CD4-positive, alpha-beta T cell treated with Interleukin-4 for 4 hours (primary cell): ENCODE results near the gene PLCG2.

Source experiments
- DNase-seq: peaks from one replicate; pipeline ENCODE4 v3.0.0-alpha.2; 2020

PLCG2 gene

GRCh38 chr16:81881228-81881627 lies 102.1 kb downstream of the PLCG2 start:
- DNase-seq, result no peak

- no peak for DNase-seq
These were observed 103.5 kb downstream of the PLCG2 start for GRCh38 chr16:81882559-81882958.

GRCh38 chr16:81883235-81883634 lies 104.1 kb downstream of the PLCG2 start:
- no peak for DNase-seq

GRCh38 chr16:81885976-81886586 lies 107.0 kb downstream of the PLCG2 start:
- peak; percentile 37 for DNase-seq

GRCh38 chr16:81888520-81889394 lies 109.7 kb downstream of the PLCG2 start:
- no peak for DNase-seq

- DNase-seq, result no peak
These were observed 112.8 kb downstream of the PLCG2 start for GRCh38 chr16:81891736-81892364.

- DNase-seq, result no peak
These were observed 115.5 kb downstream of the PLCG2 start for GRCh38 chr16:81894592-81894991.

GRCh38 chr16:81896902-81897301 lies 117.8 kb downstream of the PLCG2 start:
- no peak for DNase-seq

GRCh38 chr16:81899601-81900000 lies 120.5 kb downstream of the PLCG2 start:
- no peak for DNase-seq

GRCh38 chr16:81900014-81900413 lies 120.9 kb downstream of the PLCG2 start:
- DNase-seq, result no peak

- DNase-seq, result no peak
These were observed 121.4 kb downstream of the PLCG2 start for GRCh38 chr16:81900456-81900855.

GRCh38 chr16:81901484-81901883 lies 122.4 kb downstream of the PLCG2 start:
- DNase-seq, result no peak

- DNase-seq, result no peak
These were observed 122.9 kb downstream of the PLCG2 start for GRCh38 chr16:81902025-81902424.

GRCh38 chr16:81904320-81904719 lies 125.2 kb downstream of the PLCG2 start:
- no peak for DNase-seq

- no peak for DNase-seq
These were observed 126.2 kb downstream of the PLCG2 start for GRCh38 chr16:81905277-81905676.

GRCh38 chr16:81907681-81908080 lies 128.6 kb downstream of the PLCG2 start:
- no peak for DNase-seq

- DNase-seq, result no peak
These were observed 129.6 kb downstream of the PLCG2 start for GRCh38 chr16:81908466-81909262.

- DNase-seq, result no peak
These were observed 131.3 kb downstream of the PLCG2 start for GRCh38 chr16:81910366-81910885.

- no peak for DNase-seq
These were observed 133.3 kb downstream of the PLCG2 start for GRCh38 chr16:81912395-81912794.

GRCh38 chr16:81913222-81913621 lies 134.1 kb downstream of the PLCG2 start:
- no peak for DNase-seq

GRCh38 chr16:81917375-81917774 lies 138.3 kb downstream of the PLCG2 start:
- no peak for DNase-seq

GRCh38 chr16:81918927-81919326 lies 139.8 kb downstream of the PLCG2 start:
- no peak for DNase-seq

- DNase-seq, result no peak
These were observed 141.4 kb downstream of the PLCG2 start for GRCh38 chr16:81920498-81920897.
